GM08714 (cell line): ENCODE measurements around the gene GPC3.

Source experiments
- H3K4me3 ChIP-seq: fragments of 200-500 bp; sonication (Bioruptor generic); 2 replicates; pipeline ENCODE4 v1.5.1; 2014; ENCODE audit warnings: mild to moderate bottlenecking, low read length, inconsistent platforms
- ZNF274 ChIP-seq: IDR thresholded peaks from 2 replicates; pipeline ENCODE4 v1.6.1; 2012; ENCODE audit warnings: mild to moderate bottlenecking, low read depth, low read length

The GPC3 gene

DNA sequence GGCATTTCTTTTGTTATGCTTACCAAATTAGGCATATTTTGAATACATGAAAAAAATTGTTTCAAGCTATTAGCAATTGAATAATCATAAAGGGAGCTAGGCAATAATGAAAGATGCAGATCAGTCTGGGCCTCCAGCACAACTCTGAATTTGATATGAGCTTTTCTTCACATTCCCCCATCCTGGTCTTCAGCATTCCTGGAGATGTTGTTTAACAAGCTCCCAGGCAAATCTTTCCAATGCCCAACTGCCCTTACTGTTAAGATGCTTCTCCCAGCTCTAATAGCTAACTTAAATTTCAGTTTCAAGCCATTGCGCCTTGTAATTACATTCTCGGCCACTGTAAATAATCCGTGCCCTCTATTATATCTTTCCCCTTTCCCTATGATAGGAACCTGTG, 19.2 kb downstream of the GPC3 start:
- no peak for TF ChIP-seq ZNF274
- H3K4me3 ChIP-seq, result no peak overlapping the region

DNA sequence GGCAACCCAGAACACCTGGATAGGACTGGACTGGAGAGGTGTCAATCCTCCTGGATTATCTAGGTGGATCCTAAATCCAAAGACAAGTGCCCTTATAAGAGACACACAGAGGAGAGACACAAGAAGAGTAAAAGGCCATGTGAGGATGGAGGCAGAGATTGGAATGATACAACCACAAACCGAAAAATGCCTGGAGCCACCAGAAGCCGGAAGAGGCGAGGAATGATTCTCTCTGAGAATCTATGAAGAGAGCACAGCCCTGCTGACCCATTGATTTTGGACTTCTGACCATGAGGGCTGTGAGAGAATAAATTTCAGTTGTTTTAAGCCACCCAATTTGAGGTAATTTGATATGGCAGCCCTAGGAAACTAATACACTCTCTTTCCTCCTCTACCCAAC, 20.1 kb downstream of the GPC3 start:
- H3K4me3 ChIP-seq, result no peak overlapping the region
- no peak for TF ChIP-seq ZNF274

DNA sequence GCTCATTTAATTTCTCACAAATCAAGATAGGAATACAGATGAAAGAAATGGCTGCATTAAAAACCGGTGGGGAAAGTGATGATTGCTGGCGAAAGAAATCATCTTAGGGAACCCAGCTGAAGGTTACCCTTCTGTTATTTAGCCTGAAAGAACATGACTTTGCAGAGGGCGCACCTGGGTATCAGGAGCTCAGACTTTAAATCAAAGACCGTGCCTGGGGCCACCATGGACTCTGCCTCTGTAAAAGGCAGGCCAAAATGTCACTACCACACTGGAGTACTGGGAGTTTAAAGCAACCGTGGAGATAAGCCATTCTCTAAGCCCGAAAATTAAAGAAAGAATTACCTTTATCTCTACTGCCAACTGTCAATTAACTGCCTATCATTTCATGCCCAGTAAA, 24.3 kb downstream of the GPC3 start:
- no peak for TF ChIP-seq ZNF274
- no peak overlapping the region for H3K4me3 ChIP-seq

- TF ChIP-seq ZNF274, result no peak
- H3K4me3 ChIP-seq, result no peak overlapping the region
These were observed 25.4 kb downstream of the GPC3 start for GRCh38 chrX:133959972-133960371.

DNA sequence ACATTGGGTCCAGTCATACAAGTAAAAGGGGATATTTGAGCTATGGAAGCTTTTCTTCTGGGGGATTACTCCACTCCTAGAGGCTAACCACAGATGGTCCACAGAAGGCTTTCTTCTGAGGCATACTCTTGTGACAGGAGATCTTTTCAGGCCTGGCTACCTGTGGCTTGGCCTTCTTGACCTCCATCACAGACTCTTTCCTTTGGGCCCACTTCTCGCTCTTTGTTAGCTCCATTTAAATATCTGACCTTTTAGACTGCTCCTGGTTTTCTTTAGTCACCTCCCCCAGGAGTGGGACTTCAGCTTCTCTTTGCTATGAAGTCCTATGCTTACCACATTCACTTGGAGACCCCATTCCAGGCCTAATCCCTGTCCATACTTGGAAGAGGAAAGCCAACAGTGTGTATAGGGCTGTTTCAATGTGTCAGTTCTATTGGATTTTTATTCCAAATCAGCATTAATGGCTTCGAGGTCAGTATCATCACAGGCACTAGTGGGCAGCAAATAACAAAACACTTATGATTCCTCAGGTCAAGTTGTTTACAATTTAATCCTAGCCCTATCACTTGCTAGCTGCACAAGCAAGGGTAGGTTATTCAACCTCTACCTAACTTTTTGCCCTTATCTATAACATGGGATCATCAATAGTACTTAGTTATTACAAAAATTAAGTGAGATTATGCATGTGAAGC, 26.3 kb downstream of the GPC3 start:
- H3K4me3 ChIP-seq, result no peak overlapping the region
- no peak for TF ChIP-seq ZNF274

- H3K4me3 ChIP-seq, result no peak overlapping the region
- no peak for TF ChIP-seq ZNF274
These were observed 28.6 kb downstream of the GPC3 start for GRCh38 chrX:133956570-133957340.

- H3K4me3 ChIP-seq, result no peak overlapping the region
- no peak for TF ChIP-seq ZNF274
These were observed 31.5 kb downstream of the GPC3 start for GRCh38 chrX:133953785-133954355.

DNA sequence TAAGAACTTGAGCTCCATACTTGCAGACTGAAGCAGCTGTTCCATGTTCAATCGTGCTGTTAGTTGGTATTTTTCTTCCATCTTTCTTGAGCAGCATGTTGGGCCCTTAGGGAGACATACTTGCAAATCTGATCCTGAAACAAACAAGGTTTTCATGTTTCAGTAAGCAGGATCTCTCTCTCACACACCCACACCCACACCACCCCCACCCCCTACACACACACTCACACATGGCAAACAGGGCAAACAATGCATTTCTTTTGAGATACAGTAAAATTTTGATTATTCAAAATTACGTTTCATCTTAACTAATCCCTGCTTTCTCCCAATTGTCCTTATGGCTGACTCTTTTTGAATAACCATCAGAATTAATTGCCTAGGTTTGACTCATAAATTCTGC, 32.3 kb downstream of the GPC3 start:
- TF ChIP-seq ZNF274, result no peak
- H3K4me3 ChIP-seq, result no peak overlapping the region

DNA sequence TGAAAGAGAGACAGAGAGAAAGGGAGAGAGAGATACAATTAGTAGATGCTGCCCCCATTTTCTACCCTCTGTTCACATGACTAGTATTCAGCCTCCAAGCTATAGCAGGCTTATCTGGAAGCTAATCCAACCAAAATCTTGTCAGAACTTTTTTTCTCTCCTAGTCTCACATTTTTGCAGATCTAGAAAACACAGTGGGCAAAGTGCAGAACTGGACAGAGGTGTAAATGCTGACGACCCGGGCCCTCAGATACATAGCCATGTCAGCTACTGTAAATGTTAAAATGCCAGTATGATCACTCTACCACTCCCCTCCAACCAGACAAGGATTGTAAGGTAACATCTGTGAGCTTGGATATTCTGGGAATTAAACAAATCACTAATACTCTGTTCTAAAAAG, 34.3 kb downstream of the GPC3 start:
- no peak overlapping the region for H3K4me3 ChIP-seq
- TF ChIP-seq ZNF274, result no peak

DNA sequence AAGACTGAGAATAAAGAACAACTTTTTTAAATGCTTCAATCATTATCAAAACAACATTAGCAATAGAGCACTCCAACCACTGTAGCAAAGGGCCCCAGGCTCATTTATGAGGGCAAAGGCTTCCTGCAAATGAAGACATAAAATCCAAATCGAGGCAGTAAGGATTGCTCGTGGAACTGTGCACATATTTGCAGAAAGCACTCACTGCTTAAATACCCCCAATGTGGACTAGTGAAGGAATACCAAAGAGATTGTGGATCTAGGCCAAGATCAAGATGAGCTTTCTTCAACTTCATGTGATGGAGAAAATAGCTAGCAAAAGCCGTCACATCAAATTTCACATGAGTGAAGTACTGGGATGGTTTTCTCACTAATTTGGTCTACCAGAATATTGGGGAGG, 35.2 kb downstream of the GPC3 start:
- H3K4me3 ChIP-seq, result no peak overlapping the region

GRCh38 chrX:133948895-133949294, 36.5 kb downstream of the GPC3 start:
- H3K4me3 ChIP-seq, result no peak overlapping the region
- TF ChIP-seq ZNF274, result no peak

More for the DNA sequence above, 35.2 kb downstream of the GPC3 start:
- no peak for TF ChIP-seq ZNF274

DNA sequence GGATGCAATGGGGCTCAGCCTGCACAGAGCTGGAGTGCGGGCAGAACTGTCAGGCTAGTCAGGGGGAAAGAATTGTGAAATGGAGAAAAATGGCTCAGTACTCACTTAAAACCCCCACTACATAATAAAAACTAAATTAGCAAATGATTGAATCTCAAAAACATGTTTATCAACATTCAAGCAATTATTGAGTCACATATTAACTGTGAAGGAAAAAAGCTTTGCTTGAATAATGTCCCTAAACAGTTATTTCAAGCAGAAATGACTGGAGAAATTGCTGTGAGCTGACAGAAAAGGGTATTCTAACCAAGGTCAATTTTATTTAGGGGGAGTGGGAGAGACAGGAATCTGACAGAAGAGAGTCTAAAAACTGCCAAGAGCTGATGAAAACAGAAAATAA, 37.4 kb downstream of the GPC3 start:
- TF ChIP-seq ZNF274, result no peak

DNA sequence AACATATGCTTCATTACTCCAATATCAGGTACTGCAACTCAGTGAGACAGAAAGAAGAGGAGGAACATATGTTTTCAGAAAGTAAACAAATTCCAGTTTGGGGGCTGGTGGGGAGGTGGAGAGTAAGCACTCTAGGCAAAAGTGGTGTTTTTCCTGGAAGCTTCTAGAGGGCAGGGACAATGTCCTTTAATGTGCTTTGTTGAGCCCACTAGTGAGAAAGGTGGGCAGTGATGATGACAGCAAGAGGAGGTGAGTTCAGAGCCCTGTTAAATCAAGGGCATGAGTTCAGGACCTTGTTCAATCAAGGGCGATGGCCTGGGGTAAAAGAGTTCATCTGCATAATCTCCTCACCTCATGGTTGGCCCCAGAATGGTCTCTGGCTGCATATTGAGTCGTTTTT, 38.4 kb downstream of the GPC3 start:
- H3K4me3 ChIP-seq, result no peak overlapping the region
- no peak for TF ChIP-seq ZNF274

More for the DNA sequence above, 37.4 kb downstream of the GPC3 start:
- H3K4me3 ChIP-seq, result no peak overlapping the region

GRCh38 chrX:133943507-133943906, 41.9 kb downstream of the GPC3 start:
- no peak for TF ChIP-seq ZNF274
- H3K4me3 ChIP-seq, result no peak overlapping the region
